Right atrium auricular region (tissue), 2 donors: Measurements from ENCODE around the gene CCDC91. TPM values are rescaled to one million over a fixed set of nuclear protein-coding genes. Genes with fewer than 3 reads are reported as not detected.

Source experiments
- DNase-seq: peaks from one replicate; pipeline ENCODE4 v3.0.0-alpha.2; 2019; ENCODE audit warnings: low spot score
- H3K27ac ChIP-seq, 2 donors: fragments of 200-600 bp; sonication (generic); 1 replicate in 1 of 2; 2 replicates in 1 of 2; pipeline ENCODE4 v1.5.1; 2016 to 2019
- H3K27me3 ChIP-seq, 2 donors: fragments of 200-600 bp; sonication (generic); one replicate each; pipeline versions ENCODE4 v1.5.1 to v1.6.0; 2017 to 2019
- H3K36me3 ChIP-seq: fragments of 200-600 bp; sonication (generic); one replicate; pipeline ENCODE4 v1.5.1; 2016
- H3K4me1 ChIP-seq, 2 donors: fragments of 200-600 bp; sonication (generic); one replicate each; pipeline versions ENCODE4 v1.5.1 to v1.6.0; 2017 to 2019
- H3K4me3 ChIP-seq, 2 donors: fragments of 200-600 bp; sonication (generic); 1 replicate in 1 of 2; 2 replicates in 1 of 2; pipeline ENCODE4 v1.5.1; 2017 to 2019; ENCODE audit warnings: mild to moderate bottlenecking in 1 of 2, moderate library complexity in 1 of 2
- H3K9me3 ChIP-seq, 2 donors: fragments of 200-600 bp; sonication (generic); one replicate each; pipeline ENCODE4 v1.5.1; 2019
- total RNA-seq, 2 donors: library from RNA; depleted of rRNA; stranded (reverse); fragments of >200 nt; gene quantifications; one replicate each; pipeline ENCODE4 v1.1.0, GENCODE V29; 2016
- TF ChIP-seq, protein P1 (sequence below), 2 donors: fragments of 200-600 bp; sonication (generic); IDR thresholded peaks; one replicate each; pipeline ENCODE4 v1.5.1; 2019; ENCODE audit warnings: antibody characterized with exemption in 2 of 2

CCDC91 gene
- total RNA-seq, 2 donors from 2014 or later: 33.6 to 36.1 TPM

DNA sequence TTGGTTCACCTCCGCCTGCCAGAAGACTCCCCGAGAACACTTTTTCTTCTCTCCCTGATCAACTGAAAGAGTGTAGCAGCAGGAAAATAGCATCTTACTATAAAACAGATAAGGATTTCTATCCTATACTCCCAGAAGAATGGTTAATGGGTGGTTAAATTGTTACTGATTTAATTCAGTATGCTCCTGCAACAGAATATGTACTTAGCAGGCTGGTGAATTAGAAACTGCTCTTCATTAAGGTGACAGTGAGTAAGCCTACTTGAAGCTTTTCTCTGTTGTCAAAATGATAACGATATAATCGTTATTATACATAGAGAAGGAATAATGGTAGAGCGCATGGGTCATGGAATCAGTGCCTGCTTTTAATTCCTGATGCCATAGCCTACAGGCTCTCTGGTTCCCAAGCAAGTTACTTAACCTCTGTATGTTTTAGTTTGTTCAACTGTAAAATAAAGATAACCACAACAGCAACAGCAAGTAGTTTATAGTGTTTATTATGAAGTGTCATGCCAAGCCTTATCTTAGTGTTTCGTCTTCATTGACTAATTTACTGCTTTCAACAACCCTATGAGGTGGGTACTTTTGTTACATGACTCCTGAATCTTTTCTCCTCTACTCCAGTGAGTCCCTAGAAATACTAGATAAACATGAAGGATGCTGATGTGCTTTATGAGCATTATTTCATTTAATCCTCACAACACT, 392.6 kb downstream of the CCDC91 start:
- no peak overlapping the region for H3K27ac ChIP-seq
- H3K27me3 ChIP-seq: no peaks in the 10 kb centered on the region
- TF ChIP-seq, protein P1, sequence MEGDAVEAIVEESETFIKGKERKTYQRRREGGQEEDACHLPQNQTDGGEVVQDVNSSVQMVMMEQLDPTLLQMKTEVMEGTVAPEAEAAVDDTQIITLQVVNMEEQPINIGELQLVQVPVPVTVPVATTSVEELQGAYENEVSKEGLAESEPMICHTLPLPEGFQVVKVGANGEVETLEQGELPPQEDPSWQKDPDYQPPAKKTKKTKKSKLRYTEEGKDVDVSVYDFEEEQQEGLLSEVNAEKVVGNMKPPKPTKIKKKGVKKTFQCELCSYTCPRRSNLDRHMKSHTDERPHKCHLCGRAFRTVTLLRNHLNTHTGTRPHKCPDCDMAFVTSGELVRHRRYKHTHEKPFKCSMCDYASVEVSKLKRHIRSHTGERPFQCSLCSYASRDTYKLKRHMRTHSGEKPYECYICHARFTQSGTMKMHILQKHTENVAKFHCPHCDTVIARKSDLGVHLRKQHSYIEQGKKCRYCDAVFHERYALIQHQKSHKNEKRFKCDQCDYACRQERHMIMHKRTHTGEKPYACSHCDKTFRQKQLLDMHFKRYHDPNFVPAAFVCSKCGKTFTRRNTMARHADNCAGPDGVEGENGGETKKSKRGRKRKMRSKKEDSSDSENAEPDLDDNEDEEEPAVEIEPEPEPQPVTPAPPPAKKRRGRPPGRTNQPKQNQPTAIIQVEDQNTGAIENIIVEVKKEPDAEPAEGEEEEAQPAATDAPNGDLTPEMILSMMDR (IDR thresholded peaks at IDR 0.05): no peak
- no peak overlapping the region for H3K4me3 ChIP-seq
- H3K9me3 ChIP-seq: no peaks in the 10 kb centered on the region
- H3K36me3 ChIP-seq: no peaks in the 10 kb centered on the region
- no peaks in the 10 kb centered on the region for H3K4me1 ChIP-seq
- no peak for DNase-seq

DNA sequence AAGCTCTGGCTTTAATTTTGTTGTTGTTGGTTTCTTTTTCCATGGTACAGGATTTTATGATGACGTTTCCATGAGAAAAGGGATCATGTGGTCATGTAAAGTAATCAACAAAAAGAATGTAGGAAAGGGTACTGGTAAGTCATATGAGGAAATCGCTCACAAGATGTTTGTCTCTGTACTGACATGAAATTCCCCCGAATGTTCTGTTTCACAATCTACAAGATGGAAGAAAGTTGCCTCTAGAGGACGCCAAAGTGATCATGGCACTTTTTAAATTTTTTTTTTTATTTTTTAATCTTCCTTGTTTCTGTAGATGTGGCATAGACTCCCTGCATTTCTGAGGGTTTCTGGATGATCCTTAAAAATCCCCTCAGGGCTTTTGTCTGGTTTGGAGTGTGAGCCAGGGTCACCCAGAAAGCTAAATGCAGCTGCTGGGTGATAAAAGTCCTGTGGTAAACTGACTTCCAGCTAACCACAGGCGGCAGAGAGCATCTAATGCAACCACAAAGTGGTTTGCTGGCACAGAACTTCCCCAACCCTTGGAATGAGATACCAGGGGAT, 393.5 kb downstream of the CCDC91 start:
- no peak for DNase-seq
- no peaks in the 10 kb centered on the region for H3K36me3 ChIP-seq
- no peak overlapping the region for H3K27ac ChIP-seq
- no peaks in the 10 kb centered on the region for H3K4me1 ChIP-seq
- H3K27me3 ChIP-seq: no peaks in the 10 kb centered on the region
- no peaks in the 10 kb centered on the region for H3K9me3 ChIP-seq
- no peak overlapping the region for H3K4me3 ChIP-seq
- TF ChIP-seq, protein P1 (IDR thresholded peaks at IDR 0.05): no peak

DNA sequence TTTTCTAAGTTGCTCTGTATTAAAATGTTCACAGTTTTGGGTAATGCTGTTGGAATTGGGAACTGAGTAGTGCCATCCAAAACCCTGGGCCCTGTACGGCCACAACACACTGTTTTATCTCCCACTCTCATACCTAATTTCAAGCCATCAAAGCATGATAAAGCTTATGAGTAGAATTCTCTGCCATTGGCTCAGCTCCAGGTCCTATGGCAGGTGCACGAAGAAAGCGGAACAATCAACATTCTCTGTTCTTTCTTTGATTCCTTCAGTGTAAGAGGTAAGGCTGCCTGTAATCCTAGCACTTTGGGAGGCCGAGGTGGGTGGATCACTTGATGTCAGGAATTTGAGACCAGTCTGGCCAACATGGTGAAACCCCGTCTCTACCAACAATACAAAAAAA, 394.9 kb downstream of the CCDC91 start:
- Histone ChIP-seq H3K36me3 (no peaks in the 10 kb centered on the region), H3K27me3 (no peaks in the 10 kb centered on the region), H3K9me3 (no peaks in the 10 kb centered on the region), H3K27ac (no peak overlapping the region), H3K4me1 (no peaks in the 10 kb centered on the region), H3K4me3 (no peak overlapping the region)
- no peak for DNase-seq
- TF ChIP-seq, protein P1 (IDR thresholded peaks at IDR 0.05): no peak

DNA sequence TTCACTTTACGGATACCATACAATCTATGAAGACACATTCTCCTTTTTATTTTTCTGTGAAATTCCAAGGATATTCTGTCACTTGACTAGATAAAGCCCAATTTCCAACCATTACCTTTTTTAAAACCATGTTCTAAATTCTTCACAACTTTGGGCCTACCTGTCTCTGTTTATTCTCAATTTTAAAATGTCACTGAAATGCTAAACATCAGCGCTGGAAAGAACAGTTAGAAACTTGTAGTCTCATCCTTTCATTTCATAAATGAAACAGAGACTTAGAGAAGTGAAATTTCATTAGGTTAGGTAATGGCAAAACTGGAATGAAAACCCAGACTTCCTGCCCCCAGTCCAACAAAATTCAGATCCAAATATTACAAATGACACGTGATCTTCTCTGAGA, 396.2 kb downstream of the CCDC91 start:
- Histone ChIP-seq H3K27me3 (no peaks in the 10 kb centered on the region), H3K9me3 (no peaks in the 10 kb centered on the region), H3K4me1 (no peaks in the 10 kb centered on the region), H3K36me3 (no peaks in the 10 kb centered on the region), H3K4me3 (no peak overlapping the region), H3K27ac (no peak overlapping the region)
- no peak for DNase-seq
- TF ChIP-seq, protein P1 (IDR thresholded peaks at IDR 0.05): no peak

DNA sequence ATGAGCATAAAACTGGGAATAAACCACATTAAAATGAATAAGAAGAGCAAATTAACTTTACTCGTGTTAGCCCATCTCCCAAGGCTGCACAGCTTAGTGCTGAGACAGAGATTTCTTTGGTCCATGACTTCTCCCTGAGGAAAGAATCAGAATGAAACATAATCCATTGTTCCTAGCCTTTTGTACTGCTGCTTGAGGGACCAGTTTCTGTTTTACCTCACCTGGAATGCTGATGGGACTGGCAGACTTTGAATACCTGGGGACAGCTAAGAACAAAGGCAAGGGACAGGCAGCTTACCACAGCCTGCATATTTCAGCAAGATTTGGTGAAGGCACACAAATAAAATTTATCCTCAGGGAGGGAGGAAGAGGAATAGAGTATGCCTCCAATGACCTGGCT, 401.6 kb downstream of the CCDC91 start:
- no peak for DNase-seq
- Histone ChIP-seq H3K4me1 (no peaks in the 10 kb centered on the region), H3K27me3 (no peaks in the 10 kb centered on the region), H3K27ac (no peak overlapping the region), H3K4me3 (no peak overlapping the region), H3K36me3 (no peaks in the 10 kb centered on the region), H3K9me3 (peaks cover 0 to 18% of the 10 kb centered on the region in 2 donors)
- TF ChIP-seq, protein P1 (IDR thresholded peaks at IDR 0.05): no peak

Other genes with a start within 250 kb of the CCDC91 start
- 10 to 100 TPM in 1 of 2 donors, under 1 TPM in 1; 0.63 to 67.6 TPM for gene PTHLH, start 217.7 kb upstream of the CCDC91 start, total RNA-seq